K562 (cell line): ENCODE data around the gene ZNF646. TPM values are rescaled to one million over a fixed set of nuclear protein-coding genes. Genes with fewer than 3 reads are reported as not detected.

ENCODE experiments used
- KDM2B ChIP-seq: fragments of 250-450 bp; sonication (Bioruptor Pico); IDR thresholded peaks from 2 replicates; pipeline ENCODE4 v1.8.0; 2021; ENCODE audit warnings: mild to moderate bottlenecking, moderate library complexity
- KDM4B ChIP-seq, 2 experiments: fragments of 450-650 bp in 1 of 2; sonication (generic) in 1 of 2; IDR thresholded peaks; 2 replicates each; pipeline ENCODE4 v1.6.1; 2016 to 2017; ENCODE audit warnings: borderline replicate concordance in 2 of 2, antibody characterized with exemption in 1 of 2, low read depth in 1 of 2, mild to moderate bottlenecking in 1 of 2
- MAFG ChIP-seq: fragments of 450-650 bp; conservative IDR thresholded peaks from 2 replicates; pipeline ENCODE4 v1.6.1; 2016; ENCODE audit warnings: missing genetic modification characterization, missing compliant biosample characterization
- MCM7 ChIP-seq, 2 experiments: fragments of 450-650 bp; IDR thresholded peaks; 2 replicates each; pipeline ENCODE4 v1.6.1; 2016 to 2018
- NCOA6 ChIP-seq: fragments of 450-650 bp; IDR thresholded peaks from 2 replicates; pipeline ENCODE4 v1.6.1; 2017; ENCODE audit warnings: mild to moderate bottlenecking
- NFATC3 ChIP-seq: fragments of 450-650 bp; IDR thresholded peaks from 2 replicates; pipeline ENCODE4 v1.6.1; 2017; ENCODE audit warnings: mild to moderate bottlenecking
- TEAD1 ChIP-seq, 2 experiments: fragments of 450-650 bp in 1 of 2; sonication (generic) in 1 of 2; formaldehyde crosslinking; IDR thresholded peaks; 2 replicates each; pipeline versions ENCODE4 v1.4.0 to v1.8.0; 2020 to 2022; ENCODE audit warnings: mild to moderate bottlenecking in 2 of 2, missing genetic modification reagents in 1 of 2
- UBTF ChIP-seq, 2 experiments: IDR thresholded peaks; 2 replicates each; pipeline ENCODE4 v1.6.1; 2012; ENCODE audit warnings: improper control_type of control experiment in 2 of 2, low read depth in 2 of 2, low read length in 2 of 2, borderline replicate concordance in 1 of 2
- ZNF311 ChIP-seq: fragments of 250-450 bp; sonication (Bioruptor Pico); IDR thresholded peaks from 2 replicates; pipeline ENCODE4 v1.4.0; 2020; ENCODE audit warnings: mild to moderate bottlenecking, moderate library complexity
- ZNF561 ChIP-seq: fragments of 450-650 bp; formaldehyde crosslinking; conservative IDR thresholded peaks from 2 replicates; pipeline ENCODE4 v1.4.0; 2020; ENCODE audit warnings: mild to moderate bottlenecking, moderate library complexity
- ZNF583 ChIP-seq: fragments of 250-450 bp; sonication (Bioruptor Pico); IDR thresholded peaks from 2 replicates; pipeline ENCODE4 v1.4.0; 2020
- ZNF77 ChIP-seq: fragments of 250-450 bp; sonication (Bioruptor Pico); IDR thresholded peaks from 2 replicates; pipeline ENCODE4 v1.5.0; 2020
- polyA plus RNA-seq, 8 experiments: library from polyadenylated mRNA; depleted of rRNA in 4 of 8; stranded (reverse) in 5 of 8; unstranded in 3 of 8; fragments of >200 nt; fragmentation: Nextera tagmentation in 2 of 8; fragmentation: Illumina TruSeq in 1 of 8; extraction: Ambion mirVana in 2 of 8; extraction: Trizol in 1 of 8; gene quantifications; 2 replicates each; pipeline versions ENCODE4 v1.2.1 to v1.2.3, GENCODE V29; 2011 to 2014; ENCODE audit warnings: inconsistent platforms in 1 of 8, missing spikeins in 1 of 8
- total RNA-seq, 7 experiments: library from RNA; depleted of rRNA in 6 of 7; stranded (reverse); fragments of >200 nt in 6 of 7; fragmentation: Illumina TruSeq in 2 of 7; extraction: Trizol in 2 of 7; gene quantifications; 2 replicates each; pipeline versions ENCODE4 v1.2.1 to v1.2.3, GENCODE V29; 2011 to 2021; ENCODE audit warnings: low replicate concordance in 1 of 7
- TF ChIP-seq, protein P1 (sequence below): fragments of 250-450 bp; sonication (Bioruptor Pico); IDR thresholded peaks from 2 replicates; pipeline ENCODE4 v1.5.0; 2021; ENCODE audit warnings: mild to moderate bottlenecking, moderate library complexity
- TF ChIP-seq, protein P2 (sequence below): conservative IDR thresholded peaks from 2 replicates; pipeline ENCODE4 v1.6.1; 2011; ENCODE audit warnings: low read depth, mild to moderate bottlenecking, low read length; ENCODE audit not compliant: control insufficient read depth

Gene ZNF646
- total and polyA plus RNA-seq, 9 of the 15 experiments (the other 6 are each of a cell fraction or from before 2014, with no cell fraction given) = 0.08 to 20.6 (median 8.0) TPM

GRCh38 chr16:31073970-31074813 is at the start of gene ZNF646, which contains the start of gene ZNF668 (continued):
- TF ChIP-seq TEAD1 (CRISPR knock-in tag; IDR thresholded peaks at IDR 0.05) (peak; percentile 30 to 82; a peak in 2 of 4 replicates), ZNF583 (no peak), KDM4B (IDR thresholded peaks at IDR 0.05; ENCODE audit: borderline replicate concordance in 2 of 2, low read depth in 1 of 2) (peak in 1 of 2 experiments; percentile 98; a peak in 2 of 4 replicates), MAFG (tag) (no peak), NCOA6 (no peak), KDM2B (CRISPR knock-in tag) (peak; percentile 26; the same call in 1 of the 2 replicates), MCM7 (IDR thresholded peaks at IDR 0.05) (no peak), UBTF (IDR thresholded peaks at IDR 0.05; ENCODE audit: borderline replicate concordance in 1 of 2, low read depth in 2 of 2, low read length in 2 of 2) (peak; percentile 8 to 52; a peak in 1 of 4 replicates), NFATC3 (no peak), ZNF311 (no peak), ZNF561 (CRISPR knock-in tag) (no peak), ZNF77 (no peak)
- TF ChIP-seq, protein P1, sequence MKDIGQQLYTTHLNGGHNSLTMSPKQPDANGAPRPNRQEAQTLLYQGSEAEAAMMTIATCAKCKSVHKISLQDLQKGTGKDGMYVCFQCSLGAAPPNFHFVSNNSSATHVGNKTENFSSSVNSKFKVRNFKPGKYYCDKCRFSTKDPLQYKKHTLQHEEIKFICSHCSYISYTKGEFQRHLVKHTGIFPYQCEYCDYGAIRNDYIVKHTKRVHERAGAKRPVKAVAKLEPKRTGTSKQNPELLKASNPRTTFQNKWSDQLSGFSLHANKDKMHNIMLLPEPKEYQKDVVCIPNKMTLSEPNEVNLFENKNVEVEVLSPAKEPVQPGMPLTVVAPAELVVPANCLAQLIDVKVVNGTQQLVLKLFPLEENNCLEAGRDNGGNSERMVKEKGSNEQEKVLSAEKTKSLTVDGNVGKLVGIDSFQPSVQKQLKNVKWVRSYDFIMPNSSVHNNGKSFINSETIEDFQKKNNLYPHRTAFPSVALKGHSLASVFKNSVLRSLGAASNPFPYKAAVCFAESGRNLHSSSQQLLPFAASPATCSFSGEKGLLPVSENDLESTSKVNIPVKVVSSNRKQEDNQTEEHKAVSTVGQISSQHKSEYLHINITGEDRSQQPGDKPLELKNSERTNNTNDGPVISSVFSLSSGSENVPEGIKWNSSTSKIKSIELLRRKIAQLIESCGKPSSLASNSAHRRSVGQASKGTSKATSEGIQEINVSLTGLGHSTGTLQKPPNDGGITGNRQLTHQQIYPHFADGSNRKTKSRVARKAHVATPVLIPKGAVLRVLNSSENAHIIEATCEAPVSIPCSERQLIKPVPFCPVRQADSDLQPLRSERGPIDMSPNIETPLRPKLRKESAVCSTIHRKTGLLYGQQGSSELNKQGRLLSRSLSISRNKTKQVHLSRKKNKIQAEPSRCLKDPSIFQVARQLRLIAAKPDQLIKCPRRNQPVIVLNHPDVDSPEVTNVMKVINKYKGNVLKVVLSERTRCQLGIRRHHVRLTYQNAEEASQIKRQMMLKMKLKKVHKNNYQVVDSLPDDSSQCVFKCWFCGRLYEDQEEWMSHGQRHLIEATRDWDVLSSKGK (CRISPR knock-in tag) = no peak
- TF ChIP-seq, protein P2, sequence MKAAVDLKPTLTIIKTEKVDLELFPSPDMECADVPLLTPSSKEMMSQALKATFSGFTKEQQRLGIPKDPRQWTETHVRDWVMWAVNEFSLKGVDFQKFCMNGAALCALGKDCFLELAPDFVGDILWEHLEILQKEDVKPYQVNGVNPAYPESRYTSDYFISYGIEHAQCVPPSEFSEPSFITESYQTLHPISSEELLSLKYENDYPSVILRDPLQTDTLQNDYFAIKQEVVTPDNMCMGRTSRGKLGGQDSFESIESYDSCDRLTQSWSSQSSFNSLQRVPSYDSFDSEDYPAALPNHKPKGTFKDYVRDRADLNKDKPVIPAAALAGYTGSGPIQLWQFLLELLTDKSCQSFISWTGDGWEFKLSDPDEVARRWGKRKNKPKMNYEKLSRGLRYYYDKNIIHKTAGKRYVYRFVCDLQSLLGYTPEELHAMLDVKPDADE = peak; percentile 85
